B cell (primary cell): ENCODE measurements around the gene CASZ1. TPM values are rescaled to one million over a fixed set of nuclear protein-coding genes. Genes with fewer than 3 reads are reported as not detected.

Experiments
- ATAC-seq: fragments of 200-7000 bp; cut with Tn5 transposase; one replicate; pipeline ENCODE4 v1.10.0; 2021; ENCODE audit warnings: low read depth, mild to moderate bottlenecking, moderate number of reproducible peaks, moderate library complexity
- CTCF ChIA-PET: fragments of 350-600 bp; sonication (Branson Sonifier 250); formaldehyde crosslinking; loops from one replicate; lab custom pipeline; 2021; ENCODE audit warnings: antibody characterized with exemption, inconsistent platforms; lab: Charles Lee
- POLR2A ChIA-PET: fragments of 350-600 bp; sonication (Branson Sonifier 250); formaldehyde crosslinking; loops from one replicate; lab custom pipeline; 2021; ENCODE audit warnings: antibody characterized with exemption; lab: Charles Lee
- DNase-seq: peaks from one replicate; pipeline ENCODE4 v3.0.0; 2013
- H2AFZ ChIP-seq: 2 replicates; pipeline ENCODE4 v1.6.1; 2012; ENCODE audit warnings: mild to moderate bottlenecking, low read depth, low read length; ENCODE audit not compliant: insufficient read depth, poor library complexity, severe bottlenecking
- H3K27ac ChIP-seq, 2 donors: 1 replicate in 1 of 2; 2 replicates in 1 of 2; pipeline ENCODE4 v1.5.1; 2012 to 2013; ENCODE audit warnings: low read length in 2 of 2, mild to moderate bottlenecking in 2 of 2, moderate library complexity in 1 of 2
- H3K27me3 ChIP-seq, 4 experiments: fragments of 200-600 bp in 1 of 4; sonication (generic) in 1 of 4; replicated peaks in 1 of 4; 1 replicate in 2 of 4; 2 replicates in 2 of 4; pipeline versions ENCODE4 v1.6.1 to v1.7.0; 2013 to 2016; ENCODE audit warnings: low read length in 3 of 4, mild to moderate bottlenecking in 2 of 4, mixed read lengths in 1 of 4, moderate library complexity in 1 of 4; ENCODE audit not compliant: insufficient read depth in 4 of 4, control insufficient read depth in 3 of 4; ENCODE audit errors: control extremely low read depth in 1 of 4
- H3K36me3 ChIP-seq, 2 experiments: replicated peaks in 1 of 2; 1 replicate in 1 of 2; 2 replicates in 1 of 2; pipeline versions ENCODE4 v1.6.1 to v1.7.1; 2013; ENCODE audit warnings: low read length in 1 of 2; ENCODE audit not compliant: insufficient read depth in 2 of 2, control insufficient read depth in 1 of 2; ENCODE audit errors: control extremely low read depth in 1 of 2, extremely low read depth in 1 of 2
- H3K4me1 ChIP-seq, 2 donors: fragments of 200-600 bp in 1 of 2; sonication (generic) in 1 of 2; 1 replicate in 1 of 2; 2 replicates in 1 of 2; pipeline versions ENCODE4 v1.5.1 to v1.6.1; 2013 to 2017; ENCODE audit warnings: low read length in 2 of 2; ENCODE audit not compliant: control insufficient read depth in 2 of 2, insufficient read depth in 2 of 2
- H3K4me2 ChIP-seq: replicated peaks from 2 replicates; pipeline ENCODE3; 2012; ENCODE audit warnings: mild to moderate bottlenecking, low read depth, low read length; ENCODE audit not compliant: poor library complexity, severe bottlenecking
- H3K4me3 ChIP-seq, 5 experiments: fragments of 200-600 bp in 1 of 5; sonication (generic) in 1 of 5; 1 replicate in 3 of 5; 2 replicates in 2 of 5; pipeline versions ENCODE4 v1.5.1 to v1.7.0; 2011 to 2016; ENCODE audit warnings: low read length in 4 of 5, mild to moderate bottlenecking in 4 of 5, low read depth in 2 of 5, control low read depth in 1 of 5, moderate library complexity in 1 of 5; ENCODE audit not compliant: insufficient read depth in 1 of 5; ENCODE audit errors: control extremely low read depth in 1 of 5, extremely low read depth in 1 of 5
- H3K79me2 ChIP-seq: fragments of 200-600 bp; sonication (generic); one replicate; pipeline ENCODE4 v1.6.0; 2016; ENCODE audit warnings: low read length; ENCODE audit not compliant: control insufficient read depth, insufficient read depth
- H3K9ac ChIP-seq: fragments of 200-600 bp; sonication (generic); 2 replicates; pipeline ENCODE4 v1.6.1; 2017; ENCODE audit warnings: mild to moderate bottlenecking, low read length, moderate library complexity
- H3K9me3 ChIP-seq, 3 donors: one replicate each; pipeline versions ENCODE4 v1.6.1 to v1.7.1; 2013; ENCODE audit warnings: low read length in 2 of 3; ENCODE audit not compliant: control insufficient read depth in 2 of 3, insufficient read depth in 1 of 3; ENCODE audit errors: control extremely low read depth in 1 of 3
- H4K20me1 ChIP-seq: 2 replicates; pipeline ENCODE4 v1.6.0; 2012; ENCODE audit warnings: mild to moderate bottlenecking, low read length; ENCODE audit not compliant: insufficient read depth, control insufficient read depth, poor library complexity, severe bottlenecking
- H3K27ac Mint-ChIP-seq: one replicate; pipeline ENCODE4 v1.8.0; 2021; ENCODE audit warnings: mixed read lengths
- H3K27me3 Mint-ChIP-seq: one replicate; pipeline ENCODE4 v1.8.0; 2021; ENCODE audit warnings: mixed read lengths
- H3K4me1 Mint-ChIP-seq: one replicate; pipeline ENCODE4 v1.8.0; 2021; ENCODE audit warnings: mixed read lengths
- H3K4me3 Mint-ChIP-seq: one replicate; pipeline ENCODE4 v1.8.0; 2021; ENCODE audit warnings: mixed read lengths
- H3K9me3 Mint-ChIP-seq: one replicate; pipeline ENCODE4 v1.8.0; 2022; ENCODE audit warnings: mixed read lengths; ENCODE audit not compliant: insufficient read depth
- CTCF ChIP-seq: fragments of 200-600 bp; IDR thresholded peaks from one replicate; pipeline ENCODE4 v1.8.0; 2022; ENCODE audit warnings: antibody characterized with exemption, mild to moderate bottlenecking
- EZH2 ChIP-seq: IDR thresholded peaks from 2 replicates; pipeline ENCODE4 v1.6.1; 2012; ENCODE audit warnings: borderline replicate concordance, low read depth, mild to moderate bottlenecking, moderate library complexity, low read length; ENCODE audit not compliant: insufficient read depth, poor library complexity, severe bottlenecking
- WGBS: methylation state at CpG from one replicate; pipeline ENCODE4 v1.1.5; 2013; ENCODE audit warnings: missing lambda C conversion rate; ENCODE audit not compliant: insufficient coverage; 5-methylcytosine and 5-hydroxymethylcytosine counted together
- intact Hi-C: fragments of 100-400 bp; cut with micrococcal nuclease; formaldehyde crosslinking; loops from one replicate; pipeline ENCODE4 v1.10.0; 2022
- polyA plus RNA-seq: library from polyadenylated mRNA; depleted of rRNA; stranded (reverse); fragments of >200 nt; gene quantifications from 2 replicates; pipeline ENCODE4 v1.2.3, GENCODE V29; 2012
- total RNA-seq, 2 donors: library from RNA; stranded (reverse); fragments of 120-200 nt in 1 of 2; gene quantifications; 1 replicate in 1 of 2; 2 replicates in 1 of 2; pipeline versions ENCODE4 v1.2.3 to v1.2.4, GENCODE V29; 2013 to 2022

CASZ1 gene
- total and polyA plus RNA-seq, 2 donors (not counting 1 experiment from before 2014, with no cell fraction given), result 9.5 to 27.2 TPM

GRCh38 chr1:10659218-10659617 lies 137.2 kb downstream of the CASZ1 start:
- CTCF ChIA-PET, result no interaction called here

GRCh38 chr1:10658396-10659066 lies 137.9 kb downstream of the CASZ1 start:
- POLR2A ChIA-PET, result no interaction called here
- DNase-seq (no peak), ATAC-seq (no peak)
- Mint-ChIP-seq H3K4me3 (no peak overlapping the region), H3K9me3 (no peaks in the 10 kb centered on the region), H3K27me3 (no peaks in the 10 kb centered on the region), H3K4me1 (no peaks in the 10 kb centered on the region), H3K27ac (no peak overlapping the region)
- Histone ChIP-seq H4K20me1 (peaks cover 11% of the 10 kb centered on the region), H3K36me3 (peaks cover 0 to 7% of the 10 kb centered on the region in 2 experiments), H3K4me2 (no peak overlapping the region), H3K27ac (no peak overlapping the region), H3K9ac (no peak overlapping the region), H3K4me3 (no peak overlapping the region), H3K9me3 (no peaks in the 10 kb centered on the region), H3K27me3 (no peaks in the 10 kb centered on the region), H2AFZ (no peak overlapping the region), H3K79me2 (no peaks in the 10 kb centered on the region), H3K4me1 (no peaks in the 10 kb centered on the region)
- intact Hi-C loops, result no loop called here
- no peak for TF ChIP-seq CTCF
- TF ChIP-seq EZH2, result no peak
- CTCF ChIA-PET, result no interaction called here
- WGBS, result 92% methylated on average over 17 of the region's 19 CpGs

More at GRCh38 chr1:10659218-10659617, 137.2 kb downstream of the CASZ1 start:
- POLR2A ChIA-PET, result no interaction called here
- 97% methylated on average over 17 of the region's 18 CpGs for WGBS
- no peaks in the 10 kb centered on the region for H3K9me3 ChIP-seq
- no peak overlapping the region for H3K4me2 ChIP-seq
- no peaks in the 10 kb centered on the region for H3K9me3 Mint-ChIP-seq
- H3K27me3 ChIP-seq, result no peaks in the 10 kb centered on the region
- H3K27ac Mint-ChIP-seq, result no peak overlapping the region
- H3K4me1 Mint-ChIP-seq, result no peaks in the 10 kb centered on the region
- H3K27me3 Mint-ChIP-seq, result no peaks in the 10 kb centered on the region
- H4K20me1 ChIP-seq, result peaks cover 15% of the 10 kb centered on the region
- H3K36me3 ChIP-seq, result peaks cover 0 to 8% of the 10 kb centered on the region in 2 experiments
- no peak overlapping the region for H3K9ac ChIP-seq
- no peak overlapping the region for H3K4me3 Mint-ChIP-seq
- no peak for DNase-seq
- no peaks in the 10 kb centered on the region for H3K79me2 ChIP-seq
- H3K4me3 ChIP-seq, result no peak overlapping the region
- no peaks in the 10 kb centered on the region for H3K4me1 ChIP-seq
- ATAC-seq, result no peak
- no peak overlapping the region for H3K27ac ChIP-seq
- TF ChIP-seq EZH2, result no peak
- no peak overlapping the region for H2AFZ ChIP-seq
- intact Hi-C loops, result no loop called here
